ES-I3 (cell line): Measurements from ENCODE around the gene LRIG2.

Experiments
- H3K36me3 ChIP-seq: 2 replicates; pipeline ENCODE4 v1.6.1; 2013; ENCODE audit warnings: mild to moderate bottlenecking, low read length, control low read depth, moderate library complexity; ENCODE audit not compliant: insufficient read depth
- H3K4me1 ChIP-seq: 2 replicates; pipeline ENCODE4 v1.6.1; 2013; ENCODE audit warnings: mild to moderate bottlenecking, control low read depth, low read length; ENCODE audit not compliant: insufficient read depth
- H3K9ac ChIP-seq: 2 replicates; pipeline ENCODE4 v1.6.1; 2013; ENCODE audit warnings: low read depth, mild to moderate bottlenecking, low read length, moderate library complexity
- H3K9me3 ChIP-seq: 2 replicates; pipeline ENCODE4 v1.6.1; 2013; ENCODE audit warnings: mild to moderate bottlenecking, low read length, moderate library complexity; ENCODE audit not compliant: control insufficient read depth, insufficient read depth

Gene LRIG2

DNA sequence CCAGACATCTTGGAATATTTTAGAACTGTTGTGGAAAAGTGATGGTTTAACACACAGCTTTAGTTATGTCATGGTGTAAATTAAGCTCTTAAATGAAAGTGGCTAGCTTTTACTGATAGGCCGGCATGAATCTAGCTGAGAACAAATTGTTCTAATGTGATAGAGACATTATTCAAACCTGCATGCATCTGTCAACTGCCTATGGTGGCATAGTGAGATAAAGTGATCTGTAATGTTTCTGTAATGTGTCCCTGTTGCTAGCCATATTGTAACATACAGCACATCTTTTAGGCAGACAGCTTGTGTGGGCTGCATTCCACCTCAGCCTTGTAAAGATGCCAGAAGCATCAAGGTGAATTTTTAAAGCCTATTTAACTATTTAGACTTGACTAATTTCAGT, 16.0 kb downstream of the LRIG2 start:
- no peaks in the 10 kb centered on the region for H3K9me3 ChIP-seq
- 0 out of 2 replicates have a peak, but pooled peaks cover 4% of the 10 kb centered on the region for H3K36me3 ChIP-seq
- H3K4me1 ChIP-seq, result no peaks in the 10 kb centered on the region; the same call in 1 of the 2 replicates
- no peak overlapping the region for H3K9ac ChIP-seq

- Histone ChIP-seq H3K9me3 (no peaks in the 10 kb centered on the region), H3K36me3 (0 out of 2 replicates have a peak, but pooled peaks cover 4% of the 10 kb centered on the region), H3K9ac (no peak overlapping the region), H3K4me1 (no peaks in the 10 kb centered on the region; the same call in 1 of the 2 replicates)
These were observed 17.1 kb downstream of the LRIG2 start for GRCh38 chr1:113090051-113090450.

DNA sequence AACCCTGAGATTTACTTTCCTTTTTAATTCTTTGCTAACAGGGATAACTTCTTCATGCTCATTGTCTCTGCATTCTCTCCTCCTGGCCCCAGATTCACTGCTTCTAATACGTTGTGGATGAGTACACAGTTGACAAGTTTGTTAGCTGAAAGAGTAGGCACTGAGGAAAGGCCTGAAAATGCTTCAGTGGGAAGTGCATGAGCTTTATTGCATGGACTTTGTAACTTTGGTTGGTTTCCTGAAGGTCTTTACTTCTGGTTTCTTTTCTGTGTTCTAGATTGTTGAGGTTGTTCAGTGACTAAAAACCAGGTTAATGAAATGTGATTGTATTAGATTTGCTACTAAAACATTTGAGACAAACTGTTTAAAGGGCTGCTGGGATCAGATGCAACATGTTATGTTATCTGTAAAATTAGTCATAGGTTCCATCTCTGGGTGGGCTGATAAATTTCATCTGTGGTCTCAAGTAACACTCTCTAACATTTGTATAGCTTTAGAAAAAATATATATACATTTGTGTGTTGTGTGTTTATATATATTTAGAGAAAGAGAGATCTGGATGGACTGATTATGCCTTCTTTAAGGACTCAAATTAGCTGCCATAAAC, 19.1 kb downstream of the LRIG2 start:
- peaks cover 17% of the 10 kb centered on the region for H3K36me3 ChIP-seq
- no peaks in the 10 kb centered on the region for H3K9me3 ChIP-seq
- H3K9ac ChIP-seq, result no peak overlapping the region
- no peaks in the 10 kb centered on the region; the same call in 1 of the 2 replicates for H3K4me1 ChIP-seq

DNA sequence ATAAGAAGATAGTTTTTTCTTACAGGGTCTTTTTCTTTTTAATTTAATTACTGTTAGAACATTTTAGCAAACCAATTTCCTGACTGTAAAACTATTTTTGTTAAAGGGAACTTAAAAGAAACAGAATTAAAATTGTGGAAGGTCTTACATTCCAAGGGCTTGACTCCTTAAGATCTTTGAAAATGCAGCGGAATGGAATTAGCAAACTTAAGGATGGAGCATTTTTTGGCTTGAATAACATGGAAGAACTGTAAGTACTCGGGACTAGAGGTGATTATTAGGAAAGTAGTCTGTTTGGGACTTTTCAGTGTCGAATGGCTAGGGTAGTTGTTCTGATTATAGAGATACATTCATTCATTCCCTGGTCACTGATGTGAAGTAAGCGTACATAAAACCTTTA, 21.5 kb downstream of the LRIG2 start:
- Histone ChIP-seq H3K4me1 (no peaks in the 10 kb centered on the region), H3K9me3 (no peaks in the 10 kb centered on the region), H3K36me3 (peaks cover 26% of the 10 kb centered on the region), H3K9ac (no peak overlapping the region)

GRCh38 chr1:113095790-113096455, 22.9 kb downstream of the LRIG2 start:
- Histone ChIP-seq H3K36me3 (peaks cover 26% of the 10 kb centered on the region), H3K9me3 (no peaks in the 10 kb centered on the region), H3K4me1 (no peaks in the 10 kb centered on the region), H3K9ac (no peak overlapping the region)

DNA sequence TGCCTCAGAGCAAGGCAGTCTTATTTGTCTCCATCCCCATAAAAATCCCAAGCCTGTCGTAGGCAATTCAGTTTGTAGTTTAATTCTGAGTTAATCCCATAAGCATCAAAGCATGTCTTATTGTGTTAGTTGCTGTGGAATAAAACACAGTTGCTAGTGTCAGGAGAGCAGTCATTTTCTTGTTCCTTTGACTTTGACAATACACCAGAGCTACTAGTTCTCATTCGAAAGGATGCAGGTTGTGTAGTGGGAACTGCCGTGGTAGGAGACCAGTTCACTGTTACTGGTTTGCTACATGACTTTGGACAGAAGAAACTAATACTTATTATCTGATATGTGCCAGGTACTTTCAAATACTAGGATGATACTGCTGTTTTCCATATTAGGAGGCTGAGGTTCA, 23.5 kb downstream of the LRIG2 start:
- H3K9ac ChIP-seq, result no peak overlapping the region
- no peaks in the 10 kb centered on the region for H3K4me1 ChIP-seq
- peaks cover 26% of the 10 kb centered on the region for H3K36me3 ChIP-seq
- no peaks in the 10 kb centered on the region for H3K9me3 ChIP-seq

DNA sequence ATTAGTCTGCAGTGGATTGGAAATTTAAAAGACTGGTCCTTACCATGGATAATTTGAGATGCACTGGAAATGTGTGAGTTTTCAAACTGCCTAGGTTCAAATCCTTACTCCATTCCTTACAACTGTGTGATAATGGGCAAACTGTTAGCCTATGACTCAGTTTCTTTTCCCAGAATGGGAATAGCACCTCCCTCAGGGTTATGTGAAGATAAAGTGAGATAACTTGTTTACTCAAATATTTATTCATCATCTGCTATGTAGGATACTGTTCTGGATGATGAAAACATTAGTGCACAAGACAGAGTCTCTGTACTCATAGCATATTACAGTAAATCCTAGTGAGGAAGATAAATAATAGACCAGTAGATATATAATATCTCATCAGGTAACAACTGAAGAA, 28.6 kb downstream of the LRIG2 start:
- peaks cover 30% of the 10 kb centered on the region for H3K36me3 ChIP-seq
- H3K9me3 ChIP-seq, result no peaks in the 10 kb centered on the region
- H3K4me1 ChIP-seq, result no peaks in the 10 kb centered on the region
- no peak overlapping the region for H3K9ac ChIP-seq

DNA sequence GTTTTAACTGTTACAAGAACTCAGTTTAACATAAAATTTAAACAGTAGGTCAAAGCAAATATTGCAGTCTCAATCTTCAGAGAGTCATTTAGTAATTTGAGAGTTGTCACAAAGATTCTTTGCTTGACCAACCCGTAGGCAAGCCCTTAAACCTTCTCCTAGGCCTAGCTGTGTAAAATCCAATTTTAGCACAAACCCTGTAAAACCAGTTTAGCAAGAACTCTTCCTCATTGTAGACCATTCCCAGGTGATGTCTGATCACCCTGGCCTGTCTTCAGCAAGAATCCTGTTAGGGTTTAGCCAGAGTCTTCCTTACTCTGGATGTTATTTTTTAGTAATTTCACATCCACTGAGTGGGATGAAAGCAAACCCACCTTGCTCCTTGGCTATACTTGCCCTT, 30.1 kb downstream of the LRIG2 start:
- peaks cover 28% of the 10 kb centered on the region for H3K36me3 ChIP-seq
- H3K9me3 ChIP-seq, result no peaks in the 10 kb centered on the region
- no peak overlapping the region for H3K9ac ChIP-seq
- no peaks in the 10 kb centered on the region for H3K4me1 ChIP-seq

GRCh38 chr1:113103977-113104376, 31.0 kb downstream of the LRIG2 start:
- no peaks in the 10 kb centered on the region for H3K9me3 ChIP-seq
- no peak overlapping the region for H3K9ac ChIP-seq
- peaks cover 23% of the 10 kb centered on the region for H3K36me3 ChIP-seq
- no peaks in the 10 kb centered on the region for H3K4me1 ChIP-seq

GRCh38 chr1:113106910-113107309, 33.9 kb downstream of the LRIG2 start:
- Histone ChIP-seq H3K9ac (no peak overlapping the region), H3K36me3 (peaks cover 38% of the 10 kb centered on the region), H3K9me3 (no peaks in the 10 kb centered on the region), H3K4me1 (no peaks in the 10 kb centered on the region)

DNA sequence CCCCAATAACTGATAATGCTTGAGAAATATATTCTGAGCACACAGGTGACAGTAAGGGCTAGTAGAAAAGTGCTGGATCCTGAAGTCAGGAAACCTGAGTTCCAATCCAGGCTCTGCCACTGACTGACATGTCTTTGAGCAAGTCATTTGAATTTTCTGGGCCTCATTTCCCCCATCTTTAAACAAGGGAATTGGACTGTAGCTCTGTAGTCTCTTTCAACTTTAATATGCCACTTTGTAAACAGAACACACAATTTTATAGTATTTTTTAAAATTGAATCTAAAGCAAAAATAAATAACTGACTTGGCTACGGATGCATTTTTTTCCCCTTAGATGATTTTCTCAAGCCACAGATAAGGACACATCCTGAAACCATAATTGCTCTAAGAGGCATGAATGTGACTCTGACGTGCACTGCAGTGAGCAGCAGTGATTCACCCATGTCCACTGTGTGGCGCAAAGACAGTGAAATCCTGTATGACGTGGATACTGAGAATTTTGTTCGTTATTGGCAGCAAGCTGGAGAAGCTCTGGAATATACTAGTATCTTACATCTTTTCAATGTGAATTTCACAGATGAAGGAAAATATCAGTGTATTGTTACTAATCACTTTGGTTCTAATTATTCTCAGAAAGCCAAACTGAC, 37.0 kb downstream of the LRIG2 start:
- Histone ChIP-seq H3K9ac (no peak overlapping the region), H3K36me3 (peaks cover 33% of the 10 kb centered on the region), H3K9me3 (no peaks in the 10 kb centered on the region), H3K4me1 (no peaks in the 10 kb centered on the region)

GRCh38 chr1:113118266-113118665, 45.3 kb downstream of the LRIG2 start:
- Histone ChIP-seq H3K9ac (no peak overlapping the region), H3K4me1 (no peaks in the 10 kb centered on the region), H3K9me3 (no peaks in the 10 kb centered on the region), H3K36me3 (peaks cover 49% of the 10 kb centered on the region)

DNA sequence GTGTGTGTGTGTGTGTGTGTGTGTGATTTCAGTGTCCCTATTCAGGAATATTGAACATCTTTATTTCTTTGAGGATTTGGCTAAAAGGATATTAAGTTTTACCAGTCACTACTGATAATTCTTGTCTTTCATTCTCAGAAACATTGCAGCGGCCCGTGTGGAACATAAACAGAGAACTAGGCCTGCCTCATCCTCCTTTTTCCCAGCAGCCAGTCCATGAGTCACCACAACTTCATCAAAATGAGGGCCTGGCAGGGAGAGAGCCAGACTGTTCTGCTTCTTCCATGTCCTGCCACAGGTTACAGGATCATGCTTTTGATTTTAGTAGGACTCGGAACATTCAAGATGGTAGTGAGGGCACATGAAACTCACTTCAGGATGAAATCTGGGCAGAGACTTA, 50.7 kb downstream of the LRIG2 start:
- Histone ChIP-seq H3K9me3 (no peaks in the 10 kb centered on the region), H3K4me1 (no peaks in the 10 kb centered on the region), H3K36me3 (peaks cover 40% of the 10 kb centered on the region), H3K9ac (no peak overlapping the region)

- Histone ChIP-seq H3K9ac (no peak overlapping the region), H3K4me1 (no peaks in the 10 kb centered on the region), H3K9me3 (no peaks in the 10 kb centered on the region), H3K36me3 (peaks cover 34% of the 10 kb centered on the region)
These were observed 51.4 kb downstream of the LRIG2 start for GRCh38 chr1:113124366-113124765.

DNA sequence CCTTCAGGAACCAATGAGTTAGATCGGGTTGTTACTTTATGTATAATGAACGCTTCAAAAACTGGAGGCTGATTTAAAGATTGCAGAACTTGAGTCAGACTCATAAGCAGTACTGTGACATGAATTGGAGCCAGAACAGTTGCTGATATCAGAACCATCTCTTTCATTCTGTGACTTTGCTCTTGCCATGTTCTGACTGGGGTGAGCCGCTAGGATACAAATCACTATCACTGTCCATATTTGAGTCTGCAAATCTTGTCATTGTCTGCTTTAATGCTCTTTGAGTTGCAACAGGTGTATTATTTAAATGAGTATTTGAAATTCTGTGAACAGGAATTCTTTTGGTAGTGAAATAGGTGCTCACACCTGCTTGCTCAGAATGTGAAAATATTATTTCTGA, 52.5 kb downstream of the LRIG2 start:
- Histone ChIP-seq H3K9me3 (no peaks in the 10 kb centered on the region), H3K36me3 (peaks cover 24% of the 10 kb centered on the region), H3K9ac (no peak overlapping the region), H3K4me1 (0 out of 2 replicates have a peak, but pooled peaks cover 3% of the 10 kb centered on the region)
